GM19023 (cell line): ENCODE results near the gene RAVER2.
"Not testable (repeated sequence)": the region's sequence is repeated elsewhere in the genome, so short reads cannot be mapped to it uniquely, and the experiment has no call there.

ENCODE experiments used
- ATAC-seq: cut with Tn5 transposase; IDR thresholded peaks from one replicate; pipeline ENCODE4 v1.9.1; 2021; ENCODE audit warnings: mild to moderate bottlenecking, moderate library complexity; ENCODE audit not compliant: unreplicated experiment

Gene RAVER2, protein sequence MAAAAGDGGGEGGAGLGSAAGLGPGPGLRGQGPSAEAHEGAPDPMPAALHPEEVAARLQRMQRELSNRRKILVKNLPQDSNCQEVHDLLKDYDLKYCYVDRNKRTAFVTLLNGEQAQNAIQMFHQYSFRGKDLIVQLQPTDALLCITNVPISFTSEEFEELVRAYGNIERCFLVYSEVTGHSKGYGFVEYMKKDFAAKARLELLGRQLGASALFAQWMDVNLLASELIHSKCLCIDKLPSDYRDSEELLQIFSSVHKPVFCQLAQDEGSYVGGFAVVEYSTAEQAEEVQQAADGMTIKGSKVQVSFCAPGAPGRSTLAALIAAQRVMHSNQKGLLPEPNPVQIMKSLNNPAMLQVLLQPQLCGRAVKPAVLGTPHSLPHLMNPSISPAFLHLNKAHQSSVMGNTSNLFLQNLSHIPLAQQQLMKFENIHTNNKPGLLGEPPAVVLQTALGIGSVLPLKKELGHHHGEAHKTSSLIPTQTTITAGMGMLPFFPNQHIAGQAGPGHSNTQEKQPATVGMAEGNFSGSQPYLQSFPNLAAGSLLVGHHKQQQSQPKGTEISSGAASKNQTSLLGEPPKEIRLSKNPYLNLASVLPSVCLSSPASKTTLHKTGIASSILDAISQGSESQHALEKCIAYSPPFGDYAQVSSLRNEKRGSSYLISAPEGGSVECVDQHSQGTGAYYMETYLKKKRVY

DNA sequence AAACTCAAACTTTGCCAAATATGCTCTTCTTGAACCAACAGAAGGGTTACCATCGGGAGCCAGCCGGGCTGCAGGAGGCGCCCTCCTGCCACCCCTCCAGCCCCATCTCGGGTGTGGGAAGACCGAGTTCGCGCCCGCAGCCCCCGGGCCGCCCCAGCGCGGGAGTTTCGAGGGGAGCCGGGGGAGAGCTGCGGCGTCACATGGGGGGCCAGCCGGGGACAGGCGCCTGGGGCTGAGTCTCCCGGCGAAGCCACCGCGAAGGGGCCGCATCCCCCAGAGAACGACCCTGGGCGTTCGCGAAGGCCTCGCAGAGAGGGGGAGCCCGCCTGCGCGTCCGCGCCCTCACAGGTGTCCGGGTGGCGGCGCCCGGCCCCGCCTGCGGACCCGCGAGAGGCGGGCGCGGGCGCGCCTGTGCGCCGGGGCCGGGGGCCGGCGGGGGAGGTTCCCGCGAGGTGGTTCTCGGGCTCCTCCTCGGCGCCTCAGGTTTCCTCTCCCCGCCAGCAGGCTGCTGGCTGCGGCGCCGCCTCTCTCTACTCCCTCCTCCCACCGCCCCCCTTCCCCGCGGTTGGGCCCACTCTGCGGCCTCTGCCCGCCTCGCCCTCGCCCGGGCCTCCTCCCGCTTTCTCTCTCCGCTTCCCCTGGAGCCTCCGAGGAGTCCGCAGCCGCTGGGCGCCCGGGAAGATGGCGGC, at the start of gene RAVER2:
RAVER2 (plus strand) TSS at position 584 of the 689 bp plus-strand sequence; CDS start at position 682, 98 bp downstream.
- peak; percentile 63 for ATAC-seq

DNA sequence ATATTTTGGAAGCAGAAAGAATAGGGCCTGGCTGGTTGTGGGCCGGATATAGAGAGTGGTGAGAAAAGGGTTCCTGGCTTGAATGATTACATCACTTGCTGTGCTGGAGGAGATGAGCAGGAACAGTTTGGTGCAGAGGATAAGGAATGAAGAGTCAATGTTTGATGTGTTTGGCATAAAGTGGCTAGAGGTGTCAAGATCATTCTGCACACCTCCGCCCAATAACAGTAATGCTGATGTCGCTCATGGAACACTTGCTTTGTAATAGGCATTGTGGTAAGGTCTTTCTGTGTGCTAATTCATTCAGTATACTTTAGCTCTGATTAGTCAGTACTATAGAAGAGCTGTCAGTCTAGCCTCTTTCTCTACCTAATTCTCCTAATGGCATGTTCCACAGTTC, 48.0 kb upstream of the RAVER2 start:
- no peak for ATAC-seq

DNA sequence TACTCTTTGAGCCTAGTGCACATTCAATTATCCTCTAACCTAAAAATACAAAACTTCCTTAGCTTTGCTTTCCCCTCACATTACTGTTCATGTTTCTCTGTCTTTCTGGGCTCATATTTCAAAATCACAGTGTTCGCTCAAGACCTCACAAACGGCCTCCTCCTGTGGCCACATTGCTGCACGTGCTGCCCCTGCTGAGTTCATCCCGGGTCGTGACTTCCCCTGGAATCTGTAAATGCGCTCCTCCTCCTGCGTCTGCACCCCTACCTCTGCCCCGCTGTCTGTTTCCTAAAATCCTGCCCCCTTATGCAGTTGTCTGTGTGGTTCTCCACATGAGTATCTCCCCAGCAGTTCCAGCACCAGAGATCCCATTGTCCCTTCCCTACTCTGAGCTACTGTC, 45.5 kb upstream of the RAVER2 start:
- ATAC-seq: no peak

DNA sequence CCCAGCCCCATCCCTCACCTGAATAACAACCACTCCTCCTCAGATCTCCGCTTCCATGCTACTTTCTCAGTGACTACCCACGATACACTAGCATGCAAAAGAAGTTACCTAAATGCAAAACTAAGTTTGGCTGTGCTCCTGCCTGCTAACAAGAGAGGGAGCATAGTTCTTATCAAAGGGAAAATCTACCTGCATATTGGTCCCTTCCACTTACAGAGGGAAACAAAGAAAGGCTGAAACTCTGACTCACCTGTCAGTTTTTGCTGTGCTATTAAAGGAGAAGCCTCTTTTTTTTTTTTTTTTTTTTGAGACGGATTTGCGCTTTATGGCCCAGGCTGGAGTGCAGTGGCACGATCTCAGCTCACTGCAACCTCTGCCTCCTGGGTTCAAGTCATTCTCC, 43.8 kb upstream of the RAVER2 start:
- no peak for ATAC-seq

DNA sequence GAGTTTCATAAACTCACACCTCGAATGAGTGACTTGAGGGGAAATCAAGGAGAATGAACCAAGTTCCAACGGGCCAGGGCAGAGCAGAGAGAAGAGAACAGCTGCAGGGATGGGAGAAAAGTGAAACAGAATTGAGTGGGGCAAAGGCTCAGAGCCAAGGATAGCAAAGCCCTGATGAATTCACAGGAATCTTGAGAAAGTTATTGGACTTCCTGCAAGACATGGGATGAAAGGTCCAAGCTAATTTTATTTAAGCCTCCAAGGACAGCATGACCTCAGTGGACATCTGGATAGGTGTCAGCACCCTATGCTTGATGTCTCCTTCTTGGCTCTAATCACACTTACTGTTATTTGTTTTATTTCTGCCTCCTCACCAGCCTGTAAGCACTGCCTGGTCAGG, 43.0 kb upstream of the RAVER2 start:
- no peak for ATAC-seq

DNA sequence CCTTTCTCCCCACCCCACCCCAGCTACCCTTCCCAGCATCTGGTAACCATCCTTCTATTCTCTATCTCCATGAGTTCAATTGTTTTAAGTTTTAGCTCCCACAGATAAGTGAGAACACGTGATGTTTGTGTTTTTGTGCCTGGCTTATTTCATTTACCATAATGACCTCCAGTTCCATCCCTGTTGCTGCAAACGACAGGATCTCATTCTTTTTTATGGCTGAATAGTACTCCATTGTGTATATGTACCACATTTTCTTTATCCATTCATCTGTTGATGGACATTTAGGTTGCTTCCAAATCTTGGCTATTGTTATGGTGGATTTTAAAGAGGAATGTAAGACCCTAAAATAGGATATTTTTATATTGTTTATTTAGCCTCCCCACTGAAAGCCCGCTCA, 42.2 kb upstream of the RAVER2 start:
- not testable (repeated sequence) for ATAC-seq

DNA sequence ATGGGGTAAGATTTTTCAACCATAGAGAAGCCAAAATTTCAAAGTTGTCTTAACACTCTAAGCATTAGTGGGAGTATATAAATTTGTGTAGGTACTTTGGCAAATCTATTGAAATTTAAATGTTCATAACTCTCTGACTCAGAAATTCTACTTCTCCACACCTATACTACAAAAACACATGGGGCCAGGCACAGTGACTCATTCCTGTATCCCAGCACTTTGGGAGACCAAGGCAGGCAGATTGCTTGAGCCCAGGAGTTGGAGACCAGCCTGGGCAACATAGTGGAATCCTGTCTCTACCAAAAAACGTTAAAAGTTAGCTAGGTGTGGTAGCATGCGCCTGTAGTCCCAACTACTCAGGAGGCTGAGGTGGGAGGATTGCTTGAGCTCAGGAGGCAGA, 41.3 kb upstream of the RAVER2 start:
- no peak for ATAC-seq

DNA sequence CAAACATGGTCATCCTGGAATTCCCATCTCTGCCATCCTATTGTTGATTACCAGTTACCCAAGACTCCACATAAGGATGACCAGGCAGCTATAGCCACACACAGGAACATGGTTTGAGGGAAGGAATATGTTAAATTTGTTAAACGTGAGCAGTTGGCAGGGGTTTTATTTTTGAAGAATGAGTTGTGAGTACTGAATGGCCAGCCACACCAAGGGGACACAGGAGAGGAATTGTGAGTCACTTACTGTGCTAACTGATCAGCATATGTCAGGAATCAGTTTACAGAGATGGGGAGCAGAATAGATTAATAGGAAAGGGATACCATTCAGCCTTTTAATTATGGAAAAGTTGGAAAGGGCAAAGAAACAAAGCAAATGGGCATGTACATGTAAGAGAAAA, 39.3 kb upstream of the RAVER2 start:
- no peak for ATAC-seq

DNA sequence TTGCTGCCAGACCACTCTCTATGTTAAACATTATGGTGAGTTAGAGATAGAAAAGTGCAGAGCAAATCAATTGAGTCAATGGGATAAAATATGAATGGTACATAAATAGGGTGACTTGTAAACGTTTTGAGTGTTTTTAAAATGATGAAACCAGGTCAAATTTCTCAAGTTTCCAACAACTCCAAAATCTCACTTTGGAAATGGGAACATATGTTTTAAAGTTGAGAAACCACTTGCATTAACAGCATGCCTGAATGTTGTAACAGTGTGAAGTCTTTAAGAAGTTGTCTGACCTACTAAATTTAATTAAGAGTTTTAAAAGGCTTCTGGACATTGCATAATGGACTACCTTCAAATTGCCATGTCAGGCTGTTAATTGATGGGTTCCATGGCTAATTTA, 33.6 kb upstream of the RAVER2 start:
- ATAC-seq: no peak

DNA sequence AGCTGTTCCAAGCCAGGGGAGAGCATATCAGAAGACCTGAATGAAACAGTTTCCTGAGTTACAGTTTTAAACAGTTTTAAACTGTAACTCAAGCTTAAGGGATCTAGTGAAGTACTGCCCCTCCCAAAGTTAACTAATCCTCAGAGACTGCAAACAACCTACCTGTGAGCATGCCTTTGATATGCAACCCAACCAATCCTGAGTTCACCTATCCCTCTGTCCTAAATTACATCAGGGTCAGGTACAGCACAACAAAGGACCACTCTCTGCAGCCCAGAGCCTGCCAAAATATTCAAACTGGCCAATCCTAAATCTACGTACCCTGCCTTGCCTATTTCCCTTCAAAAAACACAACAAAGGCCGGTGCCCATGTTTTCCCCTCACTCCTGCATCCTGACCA, 32.8 kb upstream of the RAVER2 start:
- no peak for ATAC-seq

DNA sequence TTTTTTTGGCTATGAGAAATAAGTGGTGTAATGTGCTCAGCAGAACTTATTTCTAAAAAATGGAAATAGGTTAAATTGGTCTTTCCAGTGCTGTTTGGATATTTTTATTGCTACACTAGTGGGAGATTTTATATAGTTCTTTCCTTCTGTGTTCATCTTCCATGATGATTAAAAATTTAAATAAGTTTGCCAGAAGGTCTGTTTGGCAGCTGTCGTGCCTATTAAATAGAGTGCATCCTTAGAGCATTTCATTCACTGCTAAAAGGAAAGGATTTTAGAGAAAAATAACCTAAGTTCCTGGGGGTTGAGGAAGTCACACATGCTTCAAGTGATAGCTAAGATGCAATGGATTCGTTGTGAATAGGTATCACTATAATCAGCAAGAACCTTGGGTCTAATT, 29.7 kb upstream of the RAVER2 start:
- no peak for ATAC-seq

DNA sequence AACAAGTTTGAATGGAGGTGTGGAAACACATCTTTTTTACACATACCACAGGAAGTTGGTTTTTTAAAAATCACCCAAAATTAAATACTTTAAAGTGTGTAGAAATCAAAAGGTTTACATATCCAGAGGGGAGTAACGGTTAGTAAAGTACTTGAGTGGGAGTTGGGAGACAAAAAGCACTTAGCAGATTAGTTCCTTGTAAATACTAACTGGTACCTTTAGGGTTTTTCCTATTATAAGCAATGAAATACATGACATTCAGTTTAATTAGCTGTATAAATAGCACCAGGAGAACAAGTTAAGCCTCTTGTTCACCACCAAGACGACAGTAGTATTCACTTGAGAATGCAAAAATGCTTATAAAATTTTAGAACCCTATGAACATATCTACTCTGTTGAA, 23.7 kb upstream of the RAVER2 start:
- ATAC-seq: no peak

DNA sequence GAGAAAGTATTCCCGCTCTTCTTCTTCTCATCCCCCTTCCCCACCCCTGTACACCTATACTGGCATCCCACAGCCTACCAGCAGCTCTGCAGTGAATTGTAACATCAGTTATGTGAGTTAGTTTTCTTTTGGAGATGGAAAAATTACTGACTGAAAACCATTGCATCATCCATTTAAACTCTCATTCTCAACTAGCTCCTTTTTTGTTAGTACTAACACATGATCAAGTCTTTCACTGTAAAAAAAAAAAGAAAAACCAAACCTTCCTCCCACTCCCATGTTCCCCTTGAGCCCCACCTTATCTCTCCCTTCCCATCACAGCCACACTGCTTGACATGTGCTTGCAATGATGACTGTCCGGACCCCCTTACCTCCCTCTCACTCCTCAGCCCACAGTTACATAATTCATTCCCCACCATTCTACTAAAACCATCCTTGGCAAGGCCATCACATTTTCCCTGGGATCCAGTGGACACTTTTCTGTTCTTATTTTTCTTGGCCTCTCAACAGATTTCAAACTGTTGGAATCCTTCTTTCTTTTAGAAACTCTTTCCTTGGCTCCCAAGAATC, 23.2 kb upstream of the RAVER2 start:
- ATAC-seq: no peak

DNA sequence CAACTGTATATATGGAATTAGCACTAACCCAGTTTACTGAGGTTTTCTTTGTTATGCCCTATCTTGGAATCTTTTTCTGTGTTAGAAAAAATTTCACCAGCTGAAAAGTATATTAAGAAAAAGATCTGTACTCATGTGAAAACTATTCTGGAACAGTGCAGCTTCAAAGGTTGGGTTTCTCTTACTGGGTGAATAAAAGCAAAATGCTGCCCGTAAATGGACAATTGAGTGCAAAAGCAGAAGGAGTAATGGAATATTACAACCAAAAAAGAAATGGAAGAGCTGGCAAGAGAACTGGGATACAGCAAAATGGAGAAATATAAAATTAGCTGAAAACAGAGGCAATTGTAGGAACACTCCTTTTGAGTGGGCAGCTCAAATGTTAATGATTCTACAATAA, 17.0 kb upstream of the RAVER2 start:
- ATAC-seq: no peak

DNA sequence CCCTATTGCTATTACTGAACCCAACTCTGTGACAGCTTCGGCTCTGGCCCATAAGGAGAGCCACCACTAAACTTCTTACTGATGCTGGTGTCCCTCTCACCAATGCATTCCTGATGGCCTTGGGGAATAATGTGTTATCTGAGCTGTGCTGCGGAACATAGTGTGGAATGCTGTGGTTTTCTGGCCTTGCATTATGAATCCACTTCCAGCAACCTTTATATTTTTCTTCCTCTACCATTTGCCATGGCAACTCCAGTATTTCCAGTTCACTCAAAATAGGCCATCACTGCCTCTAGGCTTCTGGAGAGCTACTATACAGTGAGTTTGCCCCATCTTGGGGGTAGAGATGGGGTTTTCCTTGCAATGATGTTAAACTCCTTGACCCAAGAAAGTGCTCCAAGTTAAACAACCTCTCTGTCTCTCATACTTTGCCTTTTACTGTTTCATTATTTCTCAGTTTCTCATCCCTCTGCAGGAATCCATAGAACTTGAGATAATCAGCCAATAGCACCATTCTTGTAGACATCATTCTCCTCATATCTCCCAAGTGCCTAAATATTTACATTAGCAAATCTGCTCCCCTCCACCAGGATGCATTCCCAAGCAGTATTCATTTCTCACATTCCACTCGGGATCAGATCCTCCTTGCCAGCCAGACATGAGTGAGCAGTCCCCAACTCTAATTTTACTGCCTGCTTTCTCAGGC, 11.1 kb upstream of the RAVER2 start:
- ATAC-seq: no peak

DNA sequence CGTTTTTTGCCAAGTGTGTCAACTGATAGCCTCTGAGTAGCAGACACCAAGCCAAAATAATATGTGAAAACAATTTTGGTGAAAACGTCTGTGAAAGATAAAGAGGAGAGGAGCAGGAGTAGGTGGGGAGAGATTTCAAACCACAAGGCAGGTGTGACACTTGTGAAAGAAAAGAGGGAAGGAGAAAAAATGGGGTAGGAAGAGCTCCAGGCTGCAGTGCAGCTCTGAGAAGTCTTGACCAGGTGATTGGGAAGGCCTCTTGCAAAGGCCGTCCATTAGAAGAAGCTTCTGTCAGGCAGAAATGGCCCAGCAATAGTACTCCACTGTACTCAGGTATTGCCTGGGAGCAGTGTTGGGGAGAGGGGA, 10.6 kb upstream of the RAVER2 start:
- no peak for ATAC-seq

DNA sequence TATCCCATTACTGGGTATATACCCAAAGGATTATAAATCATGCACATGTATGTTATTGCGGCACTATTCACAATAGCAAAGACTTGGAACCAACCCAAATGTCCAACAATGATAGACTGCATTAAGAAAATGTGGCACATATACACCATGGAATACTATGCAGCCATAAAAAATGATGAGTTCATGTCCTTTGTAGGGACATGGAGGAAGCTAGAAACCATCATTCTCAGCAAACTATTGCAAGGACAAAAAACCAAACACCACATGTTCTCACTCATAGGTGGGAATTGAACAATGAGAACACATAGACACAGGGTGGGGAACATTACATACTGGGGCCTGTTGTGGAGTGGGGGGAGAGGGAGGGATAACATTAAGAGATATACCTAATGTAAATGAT, 4.2 kb upstream of the RAVER2 start:
- ATAC-seq: not testable (repeated sequence)

DNA sequence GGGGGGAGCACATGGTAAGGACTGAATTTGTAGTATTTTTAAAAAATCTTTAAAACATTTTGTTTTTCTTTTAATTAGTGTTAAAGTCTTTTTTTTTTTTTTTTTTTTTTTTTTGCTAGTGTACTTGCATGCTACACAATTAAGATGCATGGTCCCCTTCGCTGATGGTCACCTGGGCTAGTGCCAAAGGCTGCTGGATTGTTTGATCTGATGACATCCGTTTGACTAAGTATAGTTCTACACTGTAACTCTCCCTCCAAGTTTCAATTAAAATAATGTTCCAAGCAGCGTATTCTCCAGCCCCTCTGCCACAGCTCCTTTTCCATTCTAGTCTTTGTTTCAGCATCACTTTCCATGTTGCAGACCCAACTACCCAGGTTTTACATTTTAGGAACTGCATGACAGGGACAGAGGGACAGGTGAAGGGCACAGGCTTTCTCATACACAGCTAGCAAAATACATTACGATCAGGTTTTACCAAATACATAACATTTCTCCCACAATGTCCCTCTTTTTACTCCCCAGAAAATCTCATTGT, 852 bp upstream of the RAVER2 start:
- ATAC-seq: no peak

DNA sequence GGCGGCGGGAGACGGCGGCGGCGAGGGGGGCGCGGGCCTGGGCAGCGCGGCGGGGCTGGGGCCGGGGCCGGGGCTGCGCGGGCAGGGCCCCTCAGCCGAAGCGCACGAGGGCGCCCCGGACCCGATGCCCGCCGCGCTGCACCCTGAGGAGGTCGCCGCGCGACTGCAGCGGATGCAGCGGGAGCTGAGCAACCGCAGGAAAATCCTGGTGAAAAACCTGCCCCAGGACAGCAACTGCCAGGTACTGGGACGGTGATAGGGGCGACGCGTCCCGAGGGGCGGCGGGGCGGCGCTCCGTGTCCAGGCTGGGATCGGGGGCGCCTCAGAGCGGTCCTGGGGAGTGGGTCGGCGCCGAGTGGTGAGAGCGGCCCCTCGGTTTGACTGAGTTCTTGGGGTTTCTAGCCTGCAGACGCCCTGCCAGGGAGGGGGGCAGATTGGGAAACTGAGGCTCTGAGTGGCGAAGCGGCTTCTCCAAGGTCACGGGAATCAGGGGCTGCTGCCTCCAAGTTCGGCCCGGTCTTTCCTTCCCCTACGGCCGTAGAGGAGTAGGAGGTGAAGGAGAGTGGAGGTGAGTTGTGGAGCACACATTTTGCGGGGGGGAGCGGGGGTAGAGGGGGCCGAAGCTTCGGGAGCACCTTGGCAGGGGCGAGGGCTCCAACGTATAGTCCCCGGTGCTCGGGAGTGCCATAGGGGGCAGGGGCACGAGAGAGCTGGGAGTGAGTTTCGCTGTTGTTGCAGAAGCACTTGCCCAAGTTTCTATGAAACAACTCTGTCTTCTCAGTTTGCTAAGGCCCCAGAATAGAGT, 508 bp downstream of the RAVER2 start:
- peak; percentile 26 for ATAC-seq
